T47D (cell line): ENCODE data around the gene TTC1.
"Not testable (repeated sequence)": the region's sequence is repeated elsewhere in the genome, so short reads cannot be mapped to it uniquely, and the experiment has no call there.

Experiments
- DNase-seq, 2 experiments: peaks; one replicate each; pipeline versions ENCODE4 v3.0.0 to v3.0.0-alpha.2; 2011 to 2012; ENCODE audit warnings: low read depth in 1 of 2, low spot score in 1 of 2
- JUND ChIP-seq: IDR thresholded peaks from 2 replicates; pipeline ENCODE4 v1.6.1; 2012; ENCODE audit warnings: low read depth
- in situ Hi-C: cut with HindIII; loops from 2 replicates; pipeline ENCODE4 v1.10.0; 2016; ENCODE audit warnings: low sequenced_read_pairs, low pct_unique_long_range_greater_than_20kb

The TTC1 gene

DNA sequence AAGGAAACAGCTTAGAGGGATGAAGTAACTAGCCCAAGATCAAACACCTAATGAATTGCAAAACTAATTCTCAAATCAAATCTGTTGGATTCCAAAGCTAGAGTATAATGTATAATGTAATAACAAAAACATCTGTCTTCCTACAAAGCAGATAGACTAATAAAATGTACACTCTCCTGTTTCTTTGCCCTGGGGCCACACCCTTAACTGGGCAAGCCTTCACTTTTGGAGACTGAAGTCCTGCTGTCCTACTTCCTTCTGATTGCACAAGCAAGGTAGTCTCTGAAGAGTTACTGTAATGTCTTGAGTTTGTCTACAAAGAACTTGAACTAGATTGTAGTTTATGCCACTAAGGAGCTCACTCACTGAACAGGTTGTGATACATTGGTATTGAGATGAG lies 2.5 kb downstream of the TTC1 start:
- TF ChIP-seq JUND = no peak
- in situ Hi-C loops = no loop called here
- DNase-seq = no peak

DNA sequence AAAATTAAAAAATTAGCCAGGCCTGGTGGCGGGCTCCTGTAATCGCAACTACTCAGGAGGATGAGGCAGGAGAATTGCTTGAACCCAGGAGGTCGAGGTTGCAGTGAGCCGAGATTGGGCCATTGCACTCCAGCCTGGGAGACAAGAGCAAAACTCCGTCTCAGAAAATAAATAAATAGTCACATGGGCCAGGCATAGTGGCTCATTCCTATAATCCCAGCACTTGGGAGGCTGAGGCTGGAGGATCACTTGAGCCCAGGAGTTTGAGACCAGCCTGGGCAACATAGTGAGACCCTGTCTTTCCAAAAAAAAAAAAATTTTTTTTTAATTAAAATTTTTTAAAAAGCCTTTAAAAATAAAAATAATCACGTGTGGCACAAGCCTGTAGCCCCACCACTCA lies 5.3 kb downstream of the TTC1 start:
- DNase-seq, in situ Hi-C loops: not testable (repeated sequence)

DNA sequence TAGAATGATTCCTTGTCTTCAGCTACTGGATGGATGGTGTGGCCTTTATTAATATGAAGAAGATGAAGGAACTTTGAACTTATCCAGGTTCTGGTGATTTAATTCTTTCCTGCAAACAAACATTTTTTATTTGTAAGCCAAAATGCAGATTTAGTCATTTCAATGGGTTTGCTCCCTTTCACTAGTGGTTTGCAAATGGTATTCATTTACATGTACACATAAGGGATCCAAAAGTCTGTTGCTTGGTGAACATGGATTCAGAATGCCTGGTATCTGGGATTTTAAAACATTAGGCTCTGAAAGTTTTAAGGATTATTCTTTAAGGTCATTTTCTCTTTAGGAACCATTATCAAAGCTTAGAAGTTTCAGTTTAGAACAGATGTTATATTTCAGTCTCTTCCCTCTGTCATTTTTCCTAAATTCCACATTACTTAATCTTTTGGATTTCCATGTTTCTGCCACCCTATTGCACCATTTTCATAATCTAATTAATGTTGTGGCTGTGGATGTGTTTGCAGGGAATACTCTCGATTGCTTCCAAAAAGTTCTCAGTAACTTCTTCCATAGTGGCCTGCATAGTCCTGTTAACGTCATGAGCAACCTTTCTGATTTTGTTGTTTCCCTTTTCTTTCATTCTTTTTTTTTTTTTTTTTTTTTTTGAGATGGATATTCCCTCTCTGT lies 10.1 kb downstream of the TTC1 start:
- in situ Hi-C loops = no loop called here
- DNase-seq = no peak
- TF ChIP-seq JUND = no peak

DNA sequence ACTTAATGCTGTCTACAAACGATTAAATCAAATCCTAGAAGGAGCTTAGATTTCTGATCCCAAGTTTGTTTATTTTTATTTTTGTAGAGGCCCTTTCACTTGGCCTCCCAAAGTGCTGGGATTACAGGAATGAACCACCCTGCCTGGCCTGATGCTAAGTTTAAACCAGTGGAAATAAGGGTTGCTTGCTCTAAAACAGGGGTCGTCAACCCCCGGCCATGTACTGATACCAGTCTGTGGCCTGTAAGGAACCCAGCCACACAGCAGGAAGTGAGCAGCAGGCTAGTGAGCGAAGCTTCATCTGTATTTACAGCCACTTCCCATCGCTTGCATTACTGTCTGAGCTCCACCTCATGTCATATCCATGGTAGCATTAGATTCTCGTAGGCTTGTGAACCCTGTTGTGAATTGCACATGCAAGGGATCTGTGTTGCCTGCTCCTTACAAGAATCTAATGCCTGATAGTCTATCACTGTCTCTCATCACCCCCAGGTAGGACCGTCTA lies 11.4 kb downstream of the TTC1 start:
- no peak for TF ChIP-seq JUND
- no peak for DNase-seq
- in situ Hi-C loops = no loop called here

DNA sequence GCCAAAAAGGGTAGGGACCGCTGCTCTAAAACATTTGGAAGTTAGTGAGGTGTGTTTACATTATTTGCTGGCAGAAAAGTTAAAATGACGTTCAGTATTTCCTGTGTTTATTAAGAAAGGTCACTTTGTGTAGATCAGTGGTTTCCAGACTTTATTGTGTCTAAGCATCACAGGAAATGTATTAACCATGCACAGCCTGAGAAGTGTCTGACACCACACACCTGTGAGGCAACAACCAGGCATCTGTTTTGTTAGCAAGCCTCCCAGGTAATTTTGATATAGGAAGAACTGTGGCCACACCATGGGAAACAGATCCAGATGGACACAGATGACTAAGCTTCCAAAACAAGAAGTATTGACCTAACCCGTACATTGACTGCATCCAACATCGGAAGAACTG lies 12.0 kb downstream of the TTC1 start:
- no peak for TF ChIP-seq JUND
- in situ Hi-C loops = no loop called here
- no peak for DNase-seq

DNA sequence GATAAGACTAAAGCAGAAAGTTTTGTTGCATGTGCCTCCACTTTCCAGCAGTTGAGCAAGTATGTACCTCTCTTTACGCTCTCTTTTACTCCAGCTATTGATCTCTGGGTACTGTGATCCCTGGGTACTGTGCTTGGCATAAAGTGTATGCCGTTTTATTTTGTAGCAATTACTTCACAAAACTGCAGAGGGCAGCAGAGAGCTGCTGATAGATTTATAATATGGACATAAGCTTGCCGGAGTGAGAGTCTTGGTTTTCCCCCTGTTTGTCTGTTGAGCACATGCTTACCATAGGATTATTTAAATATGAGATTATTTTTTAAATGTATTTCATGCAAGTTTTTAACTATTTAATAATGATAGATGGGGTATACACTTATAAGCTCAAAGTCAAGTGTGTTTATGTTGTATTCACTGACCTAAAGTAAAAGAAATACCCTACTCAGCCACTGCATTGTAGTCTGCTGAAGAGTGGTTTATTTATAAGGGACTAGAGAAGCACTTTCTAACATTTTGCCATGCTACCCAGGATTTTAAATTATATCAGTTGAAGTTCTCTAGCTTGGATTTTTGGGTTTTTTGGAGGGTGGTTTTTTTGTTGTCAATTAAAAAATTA lies 13.0 kb downstream of the TTC1 start:
- DNase-seq = peak; percentile 28 to 82
- TF ChIP-seq JUND = no peak
- in situ Hi-C loops = no loop called here

DNA sequence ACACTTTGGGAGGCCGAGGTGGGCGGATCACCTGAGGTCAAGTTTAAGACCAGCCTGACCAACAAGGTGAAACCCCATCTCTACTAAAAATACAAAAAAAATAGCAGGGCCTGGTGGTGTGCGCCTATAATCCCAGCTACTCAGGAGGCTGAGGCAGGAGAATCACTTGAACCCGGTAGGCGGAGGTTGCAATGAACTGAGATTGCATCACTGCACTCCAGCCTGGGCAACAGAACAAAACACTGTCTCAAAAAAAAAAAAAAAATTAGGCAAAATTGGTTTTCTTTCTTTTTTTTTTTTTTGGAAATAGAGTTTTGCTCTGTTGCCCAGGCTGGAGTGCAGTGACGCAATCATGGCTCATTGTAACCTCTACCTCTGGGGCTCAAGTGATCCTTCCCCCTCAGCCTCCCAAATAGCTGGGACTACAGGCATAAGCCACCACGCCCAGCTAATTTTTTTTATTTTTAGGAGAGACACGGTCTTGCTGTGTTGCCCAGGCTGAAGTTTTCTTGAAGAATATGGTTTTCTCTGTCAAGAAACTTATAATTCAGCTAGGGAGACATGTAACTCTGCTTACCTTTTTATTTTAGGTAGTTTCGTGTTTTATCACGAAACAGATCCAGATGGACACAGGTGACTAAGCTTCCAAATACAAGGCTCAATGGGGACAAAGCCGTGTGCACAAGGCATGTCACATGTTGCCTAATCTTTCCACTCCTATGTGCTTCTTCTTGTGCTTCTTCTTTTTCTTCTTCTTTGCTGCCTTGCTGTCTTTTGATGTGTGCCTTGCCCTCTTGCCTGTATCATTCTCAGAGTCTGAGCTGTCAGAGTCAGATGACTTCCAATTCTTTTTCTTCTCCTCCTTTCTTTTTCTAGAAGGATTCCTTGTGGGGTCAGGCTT lies 14.3 kb downstream of the TTC1 start:
- in situ Hi-C loops = no loop called here
- DNase-seq = no peak
- TF ChIP-seq JUND = no peak

DNA sequence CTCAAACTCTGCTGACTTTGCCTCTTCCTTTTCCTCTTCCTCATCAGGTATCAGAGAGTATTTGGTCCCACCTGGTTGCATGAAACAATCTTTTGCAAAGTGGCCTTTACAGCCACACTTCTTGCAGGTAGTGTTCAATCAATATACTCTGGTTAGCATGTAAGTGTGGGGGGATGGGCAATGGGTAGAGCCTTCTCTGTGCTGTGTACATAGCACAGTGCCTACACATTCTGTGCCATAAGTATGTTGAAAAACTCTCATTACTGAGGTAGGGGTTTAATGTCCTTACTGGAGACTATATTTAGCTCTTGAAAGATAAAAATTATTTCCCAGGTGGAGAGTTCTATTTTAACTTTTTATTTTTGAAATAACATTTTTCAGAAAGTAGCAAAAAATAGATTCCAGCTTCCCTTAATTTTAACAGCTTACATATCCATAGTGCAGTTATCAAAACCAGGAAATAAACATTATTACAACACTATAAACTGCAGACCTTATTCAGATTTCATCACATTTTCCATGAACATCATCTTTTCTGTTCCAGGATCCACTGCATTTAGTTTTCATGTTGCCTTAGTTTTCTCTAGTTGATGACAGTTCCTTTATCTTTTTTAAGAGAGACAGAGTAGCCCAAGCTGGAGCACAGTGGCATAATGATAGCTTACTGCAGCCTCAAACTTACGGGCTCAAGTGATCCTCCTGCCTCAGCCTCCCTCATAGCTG lies 15.1 kb downstream of the TTC1 start:
- no peak for DNase-seq
- no peak for TF ChIP-seq JUND
- in situ Hi-C loops = no loop called here

DNA sequence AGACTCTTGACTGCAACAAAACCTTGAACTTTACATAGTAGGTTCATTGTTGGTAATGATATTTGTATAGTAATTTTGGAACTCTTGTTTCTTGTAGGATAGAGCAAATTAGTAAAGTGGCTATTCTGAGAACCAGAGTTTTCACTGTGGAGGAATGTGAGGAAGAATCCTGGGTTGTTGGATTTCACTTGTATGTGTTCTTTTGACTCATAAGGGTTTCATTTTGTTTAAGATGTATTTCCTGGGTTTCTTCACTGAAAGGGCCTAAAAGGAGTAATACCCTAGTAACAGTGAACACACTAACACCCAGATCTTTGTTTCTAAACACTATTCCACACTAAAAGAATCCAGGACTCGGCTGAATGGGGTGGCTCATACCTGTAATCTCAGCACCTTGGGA lies 20.1 kb downstream of the TTC1 start:
- DNase-seq = no peak
- no peak for TF ChIP-seq JUND
- in situ Hi-C loops = no loop called here

DNA sequence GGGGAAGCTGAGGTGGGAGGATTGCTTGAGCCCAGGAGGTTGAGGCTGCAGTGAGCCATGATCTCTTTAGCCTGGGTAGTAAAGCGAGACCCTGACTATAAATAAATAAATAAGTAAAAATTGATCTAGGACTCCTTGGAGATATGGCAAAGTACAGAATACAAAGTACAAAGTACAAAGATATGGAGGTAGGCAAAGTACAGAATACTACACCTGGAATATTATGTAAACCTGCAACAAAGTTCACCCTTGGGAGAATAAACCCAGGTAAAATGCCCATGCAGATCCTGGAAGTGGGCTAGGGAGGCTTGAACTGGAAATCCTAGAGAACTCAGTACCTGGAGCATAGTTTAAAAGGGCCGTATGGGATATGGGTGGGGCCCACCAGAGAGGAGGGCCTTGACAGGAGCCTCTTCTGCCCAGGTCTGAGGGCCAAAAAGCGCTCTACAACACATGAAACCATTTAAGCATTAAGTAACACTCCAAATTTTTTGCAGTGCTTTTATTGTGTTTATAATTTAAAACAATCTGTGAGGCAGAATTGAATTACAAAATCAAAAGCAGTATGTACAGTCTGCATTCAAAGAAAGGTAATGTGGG lies 20.7 kb downstream of the TTC1 start:
- no peak for TF ChIP-seq JUND
- in situ Hi-C loops = no loop called here

DNA sequence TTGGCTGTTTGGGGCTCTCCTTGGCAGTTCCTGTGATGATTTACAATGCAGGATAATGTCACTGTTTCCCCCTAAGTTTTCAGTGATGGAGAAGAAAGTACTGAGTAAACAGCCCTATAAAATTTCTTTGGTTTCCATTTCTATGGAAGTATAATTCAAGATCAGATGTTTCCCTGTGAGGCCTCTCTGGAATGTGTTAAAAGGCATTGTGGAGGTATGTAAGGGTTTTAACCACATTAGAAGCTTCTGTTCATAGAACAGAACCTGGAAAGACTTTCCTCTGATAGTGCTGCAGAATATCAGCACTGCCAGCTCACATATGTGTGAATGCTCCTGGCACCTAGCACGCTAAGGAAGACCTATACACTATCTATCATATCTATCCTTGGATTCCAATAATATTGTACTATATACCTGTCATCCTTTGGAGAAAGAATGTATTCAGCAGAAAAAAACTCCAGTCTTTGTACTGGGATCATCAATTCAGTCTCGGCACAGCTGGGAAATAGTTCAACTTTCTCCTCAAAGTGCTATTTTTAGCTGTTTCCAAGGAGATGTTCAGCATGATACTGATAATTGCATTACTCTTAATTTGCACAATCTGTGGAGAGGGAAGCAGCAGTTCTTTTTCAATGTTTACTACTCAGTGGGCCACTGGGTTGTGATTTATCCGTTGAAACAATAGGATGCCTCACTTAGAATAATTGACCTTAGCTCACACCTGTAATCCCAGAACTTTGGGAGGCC lies 21.9 kb downstream of the TTC1 start:
- no peak for DNase-seq
- no peak for TF ChIP-seq JUND
- in situ Hi-C loops = no loop called here

More for the DNA sequence above, 20.7 kb downstream of the TTC1 start:
- DNase-seq = no peak
